ENCODE results near the gene TTLL7.

The TTLL7 gene

DNA sequence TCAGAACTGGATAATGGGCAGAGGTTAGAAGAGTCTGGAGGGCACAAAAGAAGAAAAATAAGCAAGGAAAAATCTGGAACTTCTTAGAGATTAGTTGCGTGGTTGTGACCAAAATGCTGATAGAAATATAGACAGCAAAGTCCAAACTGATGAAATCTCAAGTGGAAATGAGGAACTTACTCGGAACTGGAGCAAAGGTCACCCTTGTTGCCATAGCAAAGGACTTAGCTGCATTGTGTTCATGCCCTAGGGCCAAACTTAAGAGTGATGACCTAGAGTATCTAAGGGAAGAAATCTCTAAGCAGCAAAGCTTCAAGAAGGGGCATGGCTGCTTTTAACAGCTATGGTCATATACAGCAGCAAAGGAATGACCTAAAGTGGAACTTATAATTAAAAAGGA, 180.0 kb downstream of the TTLL7 start:
- peaks cover 0 to 9% (median 2%) of the 10 kb centered on the region in 5 donors for H3K9me3 ChIP-seq (ENCODE audit: control insufficient read depth in 5 of 5, low read length in 5 of 5)
- H3K27ac ChIP-seq (ENCODE audit: low read depth, low read length): no peak overlapping the region
- H3K36me3 ChIP-seq (ENCODE audit: control insufficient read depth in 5 of 5, insufficient read depth in 5 of 5, low read length in 5 of 5): no peaks in the 10 kb centered on the region
- no peak overlapping the region for H3K9ac ChIP-seq (ENCODE audit: low read length in 5 of 5)
- H3K4me1 ChIP-seq (ENCODE audit: control insufficient read depth in 5 of 5, insufficient read depth in 5 of 5, low read length in 5 of 5): peaks cover 0 to 24% (median 15%) of the 10 kb centered on the region in 5 donors
- H3K27me3 ChIP-seq (ENCODE audit: control insufficient read depth in 5 of 5, insufficient read depth in 4 of 5, low read length in 5 of 5): no peaks in the 10 kb centered on the region
- no peak overlapping the region for H3K4me3 ChIP-seq (ENCODE audit: low read depth in 1 of 5, low read length in 5 of 5)

DNA sequence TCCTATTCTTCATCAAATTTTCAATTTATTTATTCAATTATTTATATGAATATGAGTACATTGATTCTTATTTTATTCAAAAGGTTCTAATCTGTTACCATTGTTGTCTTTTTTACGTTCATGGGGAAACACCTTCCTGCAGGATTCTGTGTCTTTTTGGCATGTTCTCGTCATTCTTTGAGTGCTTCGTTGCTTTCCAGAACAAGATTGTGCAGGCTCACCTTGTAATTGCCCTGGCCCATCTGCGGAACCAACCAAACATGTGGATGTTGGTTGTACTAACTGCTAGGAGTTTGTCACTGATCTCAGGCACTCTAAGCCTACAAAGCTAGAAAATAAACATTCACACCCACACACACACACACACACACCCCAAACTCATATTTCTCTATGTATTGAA, 182.1 kb downstream of the TTLL7 start:
- peaks cover 0 to 27% (median 15%) of the 10 kb centered on the region in 5 donors for H3K4me1 ChIP-seq (ENCODE audit: control insufficient read depth in 5 of 5, insufficient read depth in 5 of 5, low read length in 5 of 5)
- H3K9ac ChIP-seq (ENCODE audit: low read length in 5 of 5): no peak overlapping the region
- peaks cover 0 to 9% (median 2%) of the 10 kb centered on the region in 5 donors for H3K9me3 ChIP-seq (ENCODE audit: control insufficient read depth in 5 of 5, low read length in 5 of 5)
- H3K27me3 ChIP-seq (ENCODE audit: control insufficient read depth in 5 of 5, insufficient read depth in 4 of 5, low read length in 5 of 5): no peaks in the 10 kb centered on the region
- H3K27ac ChIP-seq (ENCODE audit: low read depth, low read length): no peak overlapping the region
- H3K36me3 ChIP-seq (ENCODE audit: control insufficient read depth in 5 of 5, insufficient read depth in 5 of 5, low read length in 5 of 5): no peaks in the 10 kb centered on the region
- H3K4me3 ChIP-seq (ENCODE audit: low read depth in 1 of 5, low read length in 5 of 5): no peak overlapping the region

DNA sequence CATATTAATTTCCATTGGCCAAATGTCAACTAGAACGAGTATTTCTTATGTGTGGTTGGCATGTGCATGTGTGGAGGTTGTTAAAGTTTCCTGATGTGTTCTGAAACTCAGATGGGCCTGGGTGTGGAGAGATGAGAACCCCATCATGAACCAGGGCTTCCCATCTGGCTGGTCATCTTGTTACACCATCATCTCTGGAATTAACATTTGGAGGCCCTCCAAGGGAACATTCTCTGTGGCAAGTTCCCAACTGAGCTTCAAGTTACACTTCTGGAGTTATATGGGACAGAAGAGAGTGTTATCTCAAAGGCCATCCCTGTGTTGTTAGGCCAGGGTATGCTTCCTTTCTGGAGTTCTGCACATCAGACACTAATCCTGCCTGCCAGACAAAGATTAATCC, 183.6 kb downstream of the TTLL7 start:
- Histone ChIP-seq H3K27me3 (ENCODE audit: control insufficient read depth in 5 of 5, insufficient read depth in 4 of 5, low read length in 5 of 5) (no peaks in the 10 kb centered on the region), H3K4me3 (ENCODE audit: low read depth in 1 of 5, low read length in 5 of 5) (no peak overlapping the region), H3K27ac (ENCODE audit: low read depth, low read length) (no peak overlapping the region), H3K9me3 (ENCODE audit: control insufficient read depth in 5 of 5, low read length in 5 of 5) (peaks cover 0 to 9% (median 2%) of the 10 kb centered on the region in 5 donors), H3K36me3 (ENCODE audit: control insufficient read depth in 5 of 5, insufficient read depth in 5 of 5, low read length in 5 of 5) (no peaks in the 10 kb centered on the region), H3K4me1 (ENCODE audit: control insufficient read depth in 5 of 5, insufficient read depth in 5 of 5, low read length in 5 of 5) (peaks cover 0 to 27% (median 15%) of the 10 kb centered on the region in 5 donors), H3K9ac (ENCODE audit: low read length in 5 of 5) (no peak overlapping the region)

All from subcutaneous abdominal adipose tissue (tissue), 5 donors.